Liver (tissue), 9 donors: ENCODE results near the gene MED27. TPM values are rescaled to one million over a fixed set of nuclear protein-coding genes. Genes with fewer than 3 reads are reported as not detected.

Experiments
- DNase-seq: peaks from one replicate; pipeline ENCODE4 v3.0.0-alpha.2; 2017; ENCODE audit warnings: low spot score
- H3K27ac ChIP-seq, 2 donors: one replicate each; pipeline ENCODE4 v1.7.0; 2013; ENCODE audit warnings: inconsistent platforms in 2 of 2, low read length in 2 of 2, control low read depth in 1 of 2, low read depth in 1 of 2, mild to moderate bottlenecking in 1 of 2
- H3K27me3 ChIP-seq, 4 donors: one replicate each; pipeline versions ENCODE4 v1.6.1 to v1.7.0; 2013; ENCODE audit warnings: low read length in 3 of 4, inconsistent platforms in 1 of 4, mild to moderate bottlenecking in 1 of 4, moderate library complexity in 1 of 4; ENCODE audit not compliant: control insufficient read depth in 4 of 4, insufficient read depth in 4 of 4
- H3K36me3 ChIP-seq, 4 donors: one replicate each; pipeline versions ENCODE4 v1.6.1 to v1.7.0; 2013; ENCODE audit warnings: low read length in 3 of 4, mild to moderate bottlenecking in 3 of 4, low read depth in 1 of 4, moderate library complexity in 1 of 4; ENCODE audit not compliant: control insufficient read depth in 4 of 4, insufficient read depth in 3 of 4
- H3K4me1 ChIP-seq, 4 donors: one replicate each; pipeline versions ENCODE4 v1.6.1 to v1.7.0; 2013; ENCODE audit warnings: low read length in 3 of 4, mild to moderate bottlenecking in 3 of 4, moderate library complexity in 1 of 4; ENCODE audit not compliant: control insufficient read depth in 4 of 4, insufficient read depth in 4 of 4
- H3K4me3 ChIP-seq, 3 donors: one replicate each; pipeline versions ENCODE4 v1.6.1 to v1.7.0; 2013; ENCODE audit warnings: low read length in 3 of 3, control low read depth in 1 of 3, low read depth in 1 of 3, mild to moderate bottlenecking in 1 of 3
- H3K9ac ChIP-seq, 2 donors: one replicate each; pipeline ENCODE4 v1.7.0; 2013; ENCODE audit warnings: low read length in 2 of 2, mild to moderate bottlenecking in 2 of 2, moderate library complexity in 2 of 2, control low read depth in 1 of 2, low read depth in 1 of 2
- H3K9me3 ChIP-seq, 4 donors: one replicate each; pipeline versions ENCODE4 v1.6.1 to v1.7.0; 2013; ENCODE audit warnings: low read length in 3 of 4; ENCODE audit not compliant: control insufficient read depth in 4 of 4
- FOXA2 ChIP-seq: IDR thresholded peaks from 2 replicates; pipeline ENCODE4 v1.6.1; 2016; ENCODE audit warnings: antibody characterized with exemption
- GABPA ChIP-seq, 2 donors: IDR thresholded peaks in 1 of 2; conservative IDR thresholded peaks in 1 of 2; 2 replicates each; pipeline ENCODE4 v1.6.1; 2016; ENCODE audit warnings: antibody characterized with exemption in 2 of 2, mild to moderate bottlenecking in 1 of 2, moderate library complexity in 1 of 2
- HNF4G ChIP-seq: IDR thresholded peaks from 2 replicates; pipeline ENCODE4 v1.6.1; 2016; ENCODE audit warnings: antibody characterized with exemption
- RAD21 ChIP-seq, 2 donors: IDR thresholded peaks; 2 replicates each; pipeline ENCODE4 v1.6.1; 2016; ENCODE audit warnings: antibody characterized with exemption in 2 of 2, mild to moderate bottlenecking in 2 of 2
- SP1 ChIP-seq: IDR thresholded peaks from 2 replicates; pipeline ENCODE4 v1.6.1; 2018; ENCODE audit warnings: antibody characterized with exemption, mild to moderate bottlenecking
- TAF1 ChIP-seq: conservative IDR thresholded peaks from 2 replicates; pipeline ENCODE4 v1.6.1; 2016; ENCODE audit warnings: antibody characterized with exemption, mild to moderate bottlenecking
- YY1 ChIP-seq: IDR thresholded peaks from 2 replicates; pipeline ENCODE4 v1.6.1; 2016; ENCODE audit warnings: antibody characterized with exemption, mild to moderate bottlenecking
- WGBS: extraction: QIAGEN DNeasy Blood & Tissue Kit; methylation state at CpG from one replicate; pipeline ENCODE4 v1.1.7; 2013; 5-methylcytosine and 5-hydroxymethylcytosine counted together
- polyA plus RNA-seq, 2 donors: library from polyadenylated mRNA; stranded (reverse) in 1 of 2; unstranded in 1 of 2; fragments of 200-250 nt in 1 of 2; fragments of >200 nt in 1 of 2; fragmentation: Nextera tagmentation in 1 of 2; extraction: Ambion mirVana in 1 of 2; gene quantifications; one replicate each; pipeline versions ENCODE4 v1.2.1 to v1.2.3, GENCODE V29; 2013 to 2015
- total RNA-seq, 2 donors: library from RNA; depleted of rRNA; stranded (reverse); fragments of >200 nt; gene quantifications; one replicate each; pipeline ENCODE4 v1.2.3, GENCODE V29; 2014
- TF ChIP-seq, protein P1 (sequence below): IDR thresholded peaks from 2 replicates; pipeline ENCODE4 v1.6.1; 2016; ENCODE audit warnings: antibody characterized with exemption, mild to moderate bottlenecking
- TF ChIP-seq, protein P2 (sequence below): fragments of 150-350 bp; IDR thresholded peaks from 2 replicates; pipeline ENCODE4 v1.5.1; 2017; ENCODE audit warnings: improper control_type of control experiment, low read depth, low read length; ENCODE audit not compliant: missing input control
- TF ChIP-seq, protein P3 (sequence below): IDR thresholded peaks from 2 replicates; pipeline ENCODE4 v1.6.1; 2016; ENCODE audit warnings: antibody characterized with exemption
- TF ChIP-seq, protein P4 (sequence below): IDR thresholded peaks from 2 replicates; pipeline ENCODE4 v1.6.1; 2016; ENCODE audit warnings: antibody characterized with exemption
- donor health status: healthy.
- donor health status: healthy.
- donor health status: healthy.
- donor health status: healthy.
- donor health status: healthy.

The MED27 gene
- total and polyA plus RNA-seq, 4 donors = 4.6 to 7.9 (median 5.5) TPM

DNA sequence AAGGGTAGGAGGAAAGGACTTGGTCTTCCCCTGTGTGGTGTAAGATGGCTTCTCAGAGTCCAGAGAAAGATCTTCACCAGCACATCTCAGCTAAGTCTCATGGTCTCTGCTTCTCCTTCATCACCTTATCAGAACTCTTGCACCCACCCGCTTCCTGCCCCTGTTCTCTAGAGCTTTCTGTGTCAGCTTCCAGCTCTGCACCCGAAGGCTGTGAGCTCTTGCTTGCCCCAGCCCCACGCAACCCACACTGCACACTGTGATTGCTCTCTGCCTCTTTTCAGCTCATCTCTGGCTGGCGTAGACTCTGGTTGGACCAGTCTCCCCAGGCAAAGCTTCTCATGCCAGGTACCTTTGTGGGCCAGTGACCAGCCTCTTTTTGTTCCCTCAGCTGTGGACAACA is 246.6 kb downstream of the MED27 start (continued):
- TF ChIP-seq, protein P1, sequence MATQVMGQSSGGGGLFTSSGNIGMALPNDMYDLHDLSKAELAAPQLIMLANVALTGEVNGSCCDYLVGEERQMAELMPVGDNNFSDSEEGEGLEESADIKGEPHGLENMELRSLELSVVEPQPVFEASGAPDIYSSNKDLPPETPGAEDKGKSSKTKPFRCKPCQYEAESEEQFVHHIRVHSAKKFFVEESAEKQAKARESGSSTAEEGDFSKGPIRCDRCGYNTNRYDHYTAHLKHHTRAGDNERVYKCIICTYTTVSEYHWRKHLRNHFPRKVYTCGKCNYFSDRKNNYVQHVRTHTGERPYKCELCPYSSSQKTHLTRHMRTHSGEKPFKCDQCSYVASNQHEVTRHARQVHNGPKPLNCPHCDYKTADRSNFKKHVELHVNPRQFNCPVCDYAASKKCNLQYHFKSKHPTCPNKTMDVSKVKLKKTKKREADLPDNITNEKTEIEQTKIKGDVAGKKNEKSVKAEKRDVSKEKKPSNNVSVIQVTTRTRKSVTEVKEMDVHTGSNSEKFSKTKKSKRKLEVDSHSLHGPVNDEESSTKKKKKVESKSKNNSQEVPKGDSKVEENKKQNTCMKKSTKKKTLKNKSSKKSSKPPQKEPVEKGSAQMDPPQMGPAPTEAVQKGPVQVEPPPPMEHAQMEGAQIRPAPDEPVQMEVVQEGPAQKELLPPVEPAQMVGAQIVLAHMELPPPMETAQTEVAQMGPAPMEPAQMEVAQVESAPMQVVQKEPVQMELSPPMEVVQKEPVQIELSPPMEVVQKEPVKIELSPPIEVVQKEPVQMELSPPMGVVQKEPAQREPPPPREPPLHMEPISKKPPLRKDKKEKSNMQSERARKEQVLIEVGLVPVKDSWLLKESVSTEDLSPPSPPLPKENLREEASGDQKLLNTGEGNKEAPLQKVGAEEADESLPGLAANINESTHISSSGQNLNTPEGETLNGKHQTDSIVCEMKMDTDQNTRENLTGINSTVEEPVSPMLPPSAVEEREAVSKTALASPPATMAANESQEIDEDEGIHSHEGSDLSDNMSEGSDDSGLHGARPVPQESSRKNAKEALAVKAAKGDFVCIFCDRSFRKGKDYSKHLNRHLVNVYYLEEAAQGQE = no peak
- TF ChIP-seq FOXA2 = no peak
- no peak for TF ChIP-seq TAF1
- TF ChIP-seq YY1 = no peak
- no peak for TF ChIP-seq GABPA (IDR thresholded peaks at IDR 0.05 in 1 of 2, conservative IDR thresholded peaks at IDR 0.05 in 1 of 2)
- no peak for TF ChIP-seq RAD21 (IDR thresholded peaks at IDR 0.05)

DNA sequence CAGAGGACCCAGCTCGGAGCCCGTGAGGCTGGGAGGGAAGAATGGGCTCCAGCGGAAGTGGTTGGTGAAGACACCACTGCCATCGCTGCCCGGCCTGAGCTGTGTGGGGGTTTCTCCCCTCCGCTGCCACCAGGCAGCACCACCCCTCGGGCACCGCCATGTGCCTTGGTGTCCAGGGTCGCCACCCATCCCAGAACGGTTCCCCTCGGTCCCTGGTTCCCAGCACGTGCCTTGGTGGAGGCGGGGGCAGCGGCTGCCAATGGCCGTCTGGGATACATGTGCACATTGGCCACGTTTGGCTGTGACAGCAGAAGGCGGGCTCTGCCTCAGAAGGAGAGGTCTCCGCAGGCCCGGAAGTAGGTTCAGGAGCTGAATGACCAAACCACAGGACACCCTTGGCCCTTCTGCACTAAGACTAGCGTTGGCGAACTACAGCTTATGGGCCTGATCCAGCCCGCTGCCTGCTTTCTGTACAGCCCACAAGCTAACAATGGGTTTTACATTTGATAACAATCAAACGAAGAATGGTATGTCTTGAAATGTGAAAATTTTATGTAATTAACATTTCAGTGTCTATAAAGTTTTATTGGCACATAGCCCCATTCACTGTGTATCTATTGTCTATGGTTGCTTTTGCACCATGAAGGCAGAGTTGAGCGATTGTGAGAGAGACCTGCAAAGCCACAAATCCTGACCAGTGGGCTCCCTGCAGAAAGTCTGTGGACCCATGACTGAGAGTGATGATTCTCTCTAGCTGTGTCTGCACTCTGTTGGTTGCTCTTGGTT is 248.1 kb downstream of the MED27 start:
- no peaks in the 10 kb centered on the region for H3K27me3 ChIP-seq
- no peaks in the 10 kb centered on the region for H3K36me3 ChIP-seq
- no peak overlapping the region for H3K27ac ChIP-seq
- no peak overlapping the region for H3K9ac ChIP-seq
- DNase-seq = no peak
- TF ChIP-seq, protein P2, sequence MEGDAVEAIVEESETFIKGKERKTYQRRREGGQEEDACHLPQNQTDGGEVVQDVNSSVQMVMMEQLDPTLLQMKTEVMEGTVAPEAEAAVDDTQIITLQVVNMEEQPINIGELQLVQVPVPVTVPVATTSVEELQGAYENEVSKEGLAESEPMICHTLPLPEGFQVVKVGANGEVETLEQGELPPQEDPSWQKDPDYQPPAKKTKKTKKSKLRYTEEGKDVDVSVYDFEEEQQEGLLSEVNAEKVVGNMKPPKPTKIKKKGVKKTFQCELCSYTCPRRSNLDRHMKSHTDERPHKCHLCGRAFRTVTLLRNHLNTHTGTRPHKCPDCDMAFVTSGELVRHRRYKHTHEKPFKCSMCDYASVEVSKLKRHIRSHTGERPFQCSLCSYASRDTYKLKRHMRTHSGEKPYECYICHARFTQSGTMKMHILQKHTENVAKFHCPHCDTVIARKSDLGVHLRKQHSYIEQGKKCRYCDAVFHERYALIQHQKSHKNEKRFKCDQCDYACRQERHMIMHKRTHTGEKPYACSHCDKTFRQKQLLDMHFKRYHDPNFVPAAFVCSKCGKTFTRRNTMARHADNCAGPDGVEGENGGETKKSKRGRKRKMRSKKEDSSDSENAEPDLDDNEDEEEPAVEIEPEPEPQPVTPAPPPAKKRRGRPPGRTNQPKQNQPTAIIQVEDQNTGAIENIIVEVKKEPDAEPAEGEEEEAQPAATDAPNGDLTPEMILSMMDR = no peak
- TF ChIP-seq, protein P3, sequence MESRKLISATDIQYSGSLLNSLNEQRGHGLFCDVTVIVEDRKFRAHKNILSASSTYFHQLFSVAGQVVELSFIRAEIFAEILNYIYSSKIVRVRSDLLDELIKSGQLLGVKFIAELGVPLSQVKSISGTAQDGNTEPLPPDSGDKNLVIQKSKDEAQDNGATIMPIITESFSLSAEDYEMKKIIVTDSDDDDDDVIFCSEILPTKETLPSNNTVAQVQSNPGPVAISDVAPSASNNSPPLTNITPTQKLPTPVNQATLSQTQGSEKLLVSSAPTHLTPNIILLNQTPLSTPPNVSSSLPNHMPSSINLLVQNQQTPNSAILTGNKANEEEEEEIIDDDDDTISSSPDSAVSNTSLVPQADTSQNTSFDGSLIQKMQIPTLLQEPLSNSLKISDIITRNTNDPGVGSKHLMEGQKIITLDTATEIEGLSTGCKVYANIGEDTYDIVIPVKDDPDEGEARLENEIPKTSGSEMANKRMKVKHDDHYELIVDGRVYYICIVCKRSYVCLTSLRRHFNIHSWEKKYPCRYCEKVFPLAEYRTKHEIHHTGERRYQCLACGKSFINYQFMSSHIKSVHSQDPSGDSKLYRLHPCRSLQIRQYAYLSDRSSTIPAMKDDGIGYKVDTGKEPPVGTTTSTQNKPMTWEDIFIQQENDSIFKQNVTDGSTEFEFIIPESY = no peak
- no peak for TF ChIP-seq HNF4G
- H3K9me3 ChIP-seq = peaks cover 4 to 12% (median 10%) of the 10 kb centered on the region in 4 donors
- no peak overlapping the region for H3K4me3 ChIP-seq
- H3K4me1 ChIP-seq = no peaks in the 10 kb centered on the region
- WGBS = 87% methylated on average over 24 of the region's 24 CpGs

DNA sequence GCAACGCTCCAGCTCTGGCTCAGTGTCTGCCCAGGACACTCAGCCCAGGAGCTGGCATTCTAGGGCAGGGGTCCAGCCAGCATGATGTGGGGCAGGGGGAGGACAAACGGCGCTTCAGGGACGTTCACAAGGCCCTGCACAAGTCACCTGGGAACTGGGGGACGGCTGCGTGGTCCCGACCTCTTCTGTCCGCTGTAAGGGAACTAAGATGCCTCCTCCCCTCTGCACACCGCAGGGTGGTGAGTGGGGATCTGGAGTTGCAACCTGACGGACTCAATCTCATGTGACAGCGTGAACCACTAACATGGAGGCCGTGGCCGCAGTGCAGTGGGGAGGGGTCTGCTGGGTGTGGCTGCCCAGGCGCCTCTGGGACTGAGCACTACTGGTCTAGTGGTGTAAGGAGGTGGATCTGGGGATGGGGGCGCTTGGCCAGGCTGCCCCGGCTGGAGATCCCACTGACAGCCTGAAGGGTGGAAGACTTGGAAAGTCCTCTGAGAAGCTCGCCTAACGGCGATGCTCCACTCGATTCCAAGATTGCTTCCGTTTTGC is 251.8 kb downstream of the MED27 start:
- DNase-seq = no peak
- Histone ChIP-seq H3K9ac (no peak overlapping the region), H3K36me3 (no peaks in the 10 kb centered on the region), H3K27me3 (peaks cover 0 to 6% (median 1%) of the 10 kb centered on the region in 4 donors), H3K9me3 (no peaks in the 10 kb centered on the region), H3K4me3 (no peak overlapping the region), H3K27ac (no peak overlapping the region), H3K4me1 (no peaks in the 10 kb centered on the region)
- TF ChIP-seq SP1 (no peak), RAD21 (IDR thresholded peaks at IDR 0.05) (no peak)
- TF ChIP-seq, protein P3 = no peak
- TF ChIP-seq, protein P4, sequence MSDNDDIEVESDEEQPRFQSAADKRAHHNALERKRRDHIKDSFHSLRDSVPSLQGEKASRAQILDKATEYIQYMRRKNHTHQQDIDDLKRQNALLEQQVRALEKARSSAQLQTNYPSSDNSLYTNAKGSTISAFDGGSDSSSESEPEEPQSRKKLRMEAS = no peak
- TF ChIP-seq, protein P1 = no peak
- WGBS = 73% methylated on average over 21 of the region's 21 CpGs
